DOHH2 (cell line): Measurements from ENCODE around the gene DKK2.

Source experiments
- EZH2phosphoT487 ChIP-seq: fragments of 200-600 bp; sonication (generic); IDR thresholded peaks from 2 replicates; pipeline ENCODE4 v1.6.1; 2017; ENCODE audit warnings: borderline replicate concordance, mild to moderate bottlenecking, antibody characterized with exemption, low read length, moderate library complexity, mixed read lengths
- TF ChIP-seq, protein P1 (sequence below): fragments of 200-600 bp; sonication (generic); IDR thresholded peaks from one replicate; pipeline ENCODE4 v1.5.1; 2014; ENCODE audit warnings: antibody characterized with exemption, mild to moderate bottlenecking, low read depth, low read length; ENCODE audit not compliant: poor library complexity, severe bottlenecking

DNA sequence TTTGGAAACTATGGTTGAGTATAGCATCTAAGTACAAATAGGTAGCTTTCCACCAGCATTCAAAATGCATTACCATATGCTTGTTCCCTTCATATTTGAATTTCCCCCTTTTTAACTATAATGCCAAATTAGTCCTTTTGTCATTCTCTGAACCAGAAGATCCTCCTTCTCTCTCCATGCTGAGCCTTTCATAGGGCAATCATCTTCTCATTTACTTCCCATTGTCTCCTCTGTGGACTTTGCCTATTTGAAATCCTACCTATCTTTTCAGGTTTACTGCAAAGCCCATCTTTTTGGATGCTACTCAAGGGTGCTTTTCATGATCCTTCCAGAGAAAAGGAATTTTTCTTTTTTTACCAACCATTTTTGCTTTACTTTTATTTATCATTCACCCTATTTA is 54.7 kb downstream of the DKK2 start:
- TF ChIP-seq, protein P1, sequence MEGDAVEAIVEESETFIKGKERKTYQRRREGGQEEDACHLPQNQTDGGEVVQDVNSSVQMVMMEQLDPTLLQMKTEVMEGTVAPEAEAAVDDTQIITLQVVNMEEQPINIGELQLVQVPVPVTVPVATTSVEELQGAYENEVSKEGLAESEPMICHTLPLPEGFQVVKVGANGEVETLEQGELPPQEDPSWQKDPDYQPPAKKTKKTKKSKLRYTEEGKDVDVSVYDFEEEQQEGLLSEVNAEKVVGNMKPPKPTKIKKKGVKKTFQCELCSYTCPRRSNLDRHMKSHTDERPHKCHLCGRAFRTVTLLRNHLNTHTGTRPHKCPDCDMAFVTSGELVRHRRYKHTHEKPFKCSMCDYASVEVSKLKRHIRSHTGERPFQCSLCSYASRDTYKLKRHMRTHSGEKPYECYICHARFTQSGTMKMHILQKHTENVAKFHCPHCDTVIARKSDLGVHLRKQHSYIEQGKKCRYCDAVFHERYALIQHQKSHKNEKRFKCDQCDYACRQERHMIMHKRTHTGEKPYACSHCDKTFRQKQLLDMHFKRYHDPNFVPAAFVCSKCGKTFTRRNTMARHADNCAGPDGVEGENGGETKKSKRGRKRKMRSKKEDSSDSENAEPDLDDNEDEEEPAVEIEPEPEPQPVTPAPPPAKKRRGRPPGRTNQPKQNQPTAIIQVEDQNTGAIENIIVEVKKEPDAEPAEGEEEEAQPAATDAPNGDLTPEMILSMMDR, result no peak
- no peak for TF ChIP-seq EZH2phosphoT487
